Skeletal muscle tissue (tissue), 5 donors: ENCODE results near the gene ZNF732. TPM values are rescaled to one million over a fixed set of nuclear protein-coding genes. Genes with fewer than 3 reads are reported as not detected.

Experiments used
- H3K27ac ChIP-seq: one replicate; pipeline ENCODE4 v1.7.0; 2013; ENCODE audit warnings: mild to moderate bottlenecking, low read depth, low read length, inconsistent platforms
- H3K27me3 ChIP-seq, 3 donors: one replicate each; pipeline ENCODE4 v1.7.0; 2013; ENCODE audit warnings: low read length in 3 of 3; ENCODE audit not compliant: control insufficient read depth in 3 of 3, insufficient read depth in 3 of 3
- H3K36me3 ChIP-seq, 3 donors: one replicate each; pipeline ENCODE4 v1.7.0; 2013; ENCODE audit warnings: low read length in 3 of 3; ENCODE audit not compliant: control insufficient read depth in 3 of 3, insufficient read depth in 3 of 3
- H3K4me1 ChIP-seq, 3 donors: one replicate each; pipeline ENCODE4 v1.7.0; 2013; ENCODE audit warnings: low read length in 3 of 3, mild to moderate bottlenecking in 3 of 3; ENCODE audit not compliant: control insufficient read depth in 3 of 3, insufficient read depth in 3 of 3
- H3K4me3 ChIP-seq, 3 donors: one replicate each; pipeline ENCODE4 v1.7.0; 2013; ENCODE audit warnings: low read length in 3 of 3
- H3K9ac ChIP-seq, 3 donors: one replicate each; pipeline ENCODE4 v1.7.0; 2013; ENCODE audit warnings: low read length in 3 of 3, mild to moderate bottlenecking in 3 of 3, moderate library complexity in 2 of 3, low read depth in 1 of 3
- H3K9me3 ChIP-seq, 3 donors: one replicate each; pipeline ENCODE4 v1.7.0; 2013; ENCODE audit warnings: low read length in 3 of 3; ENCODE audit not compliant: control insufficient read depth in 3 of 3
- small RNA-seq: library from RNA; depleted of rRNA; stranded (forward); fragments of <200 nt; gene quantifications from one replicate; pipeline ENCODE3, GENCODE V24; 2014
- total RNA-seq: library from RNA; depleted of rRNA; stranded (reverse); fragments of >200 nt; gene quantifications from one replicate; pipeline ENCODE4 v1.2.3, GENCODE V29; 2014
- donor health status: Osteomylitis.

The ZNF732 gene
- total RNA-seq, 1 donor from 2014 or later: 1.6 TPM

DNA sequence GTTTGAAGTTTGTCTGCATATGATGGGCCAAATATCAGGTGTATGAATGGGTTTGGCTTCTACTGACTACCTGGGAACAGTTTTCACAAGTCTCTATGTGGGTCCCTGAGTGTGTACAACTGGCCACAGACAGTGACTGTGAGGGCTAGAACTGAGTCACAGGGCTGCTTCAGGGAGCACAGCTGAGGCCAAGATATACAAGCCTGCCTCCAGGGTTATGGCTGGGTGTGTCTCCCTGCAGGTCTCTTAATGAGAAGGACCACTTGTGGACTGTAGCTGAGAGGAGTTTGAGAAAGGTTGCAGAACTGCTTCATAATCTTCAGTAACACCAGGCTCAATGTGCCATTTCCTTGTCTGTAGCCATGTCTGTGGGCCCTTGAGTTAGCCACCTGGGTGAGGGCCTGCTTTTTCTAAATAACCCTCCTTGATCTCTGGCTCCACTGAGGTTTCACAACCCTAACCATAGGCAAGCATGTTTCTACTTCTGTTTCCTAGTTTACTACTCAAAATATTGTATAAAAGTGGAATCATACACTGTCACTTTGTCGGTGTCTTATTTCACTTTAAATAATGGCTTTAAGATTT is 81.3 kb downstream of the ZNF732 start:
- Histone ChIP-seq H3K4me3 (no peak overlapping the region), H3K4me1 (no peaks in the 10 kb centered on the region), H3K9me3 (peaks cover 0 to 2% (median 0%) of the 10 kb centered on the region in 3 donors), H3K36me3 (no peaks in the 10 kb centered on the region), H3K27me3 (no peaks in the 10 kb centered on the region), H3K27ac (no peak overlapping the region), H3K9ac (no peak overlapping the region)

Small RNA genes lying within 50 kb of the gene (small RNA-seq; reads per million reads assigned to genes)
- gene AC079140.2 (not detected), gene MIR571 (not detected)

Other genes with a start within 250 kb of the ZNF732 start
- gene ZNF718, start 181.0 kb downstream of the ZNF732 start, total RNA-seq: 5.2 TPM
- 15.7 TPM for gene ZNF141, start 32.3 kb upstream of the ZNF732 start, total RNA-seq
- 8.4 TPM for gene ZNF721, start 193.7 kb upstream of the ZNF732 start, total RNA-seq
- gene PIGG, start 193.7 kb upstream of the ZNF732 start, total RNA-seq: 27.1 TPM